ENCODE results near the gene TMEM140. TPM values are rescaled to one million over a fixed set of nuclear protein-coding genes. Genes with fewer than 3 reads are reported as not detected.

The TMEM140 gene
- total and polyA plus RNA-seq, 2 experiments from 2014 or later: 20.8 to 23.1 TPM

DNA sequence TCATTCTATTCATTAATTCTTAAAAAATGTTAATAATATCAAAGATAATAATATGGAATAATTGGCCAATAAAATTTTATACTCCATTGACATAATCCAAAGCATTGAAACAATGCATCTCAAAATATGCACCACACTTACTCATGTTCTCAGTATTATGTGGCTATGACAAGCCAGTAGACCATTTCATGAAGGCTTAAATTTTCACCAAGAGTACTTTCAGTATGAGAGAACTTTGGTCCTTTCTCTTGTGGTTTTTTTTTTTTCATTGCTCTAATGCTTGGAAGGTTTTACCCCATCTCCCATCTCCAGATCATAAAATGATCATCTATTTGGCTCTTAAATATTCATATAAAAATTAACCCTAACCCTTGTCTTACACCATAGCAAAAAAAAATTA, 45.5 kb upstream of the TMEM140 start:
- Histone ChIP-seq H3K4me3 (no peak overlapping the region), H3K9me3 (ENCODE audit: low read depth) (no peaks in the 10 kb centered on the region), H3K27me3 (no peaks in the 10 kb centered on the region), H3K4me2 (no peak overlapping the region), H3K79me2 (no peaks in the 10 kb centered on the region), H3K36me3 (replicated peaks; ENCODE audit: insufficient read depth, low read depth) (no peaks in the 10 kb centered on the region), H3K27ac (no peak overlapping the region), H2AFZ (no peak overlapping the region), H3K9me2 (replicated peaks; ENCODE audit: insufficient read depth) (no peaks in the 10 kb centered on the region), H4K20me1 (ENCODE audit: insufficient read depth, poor library complexity, severe bottlenecking) (no peaks in the 10 kb centered on the region), H3K4me1 (ENCODE audit: insufficient read depth) (no peaks in the 10 kb centered on the region)
- TF ChIP-seq, protein P1, sequence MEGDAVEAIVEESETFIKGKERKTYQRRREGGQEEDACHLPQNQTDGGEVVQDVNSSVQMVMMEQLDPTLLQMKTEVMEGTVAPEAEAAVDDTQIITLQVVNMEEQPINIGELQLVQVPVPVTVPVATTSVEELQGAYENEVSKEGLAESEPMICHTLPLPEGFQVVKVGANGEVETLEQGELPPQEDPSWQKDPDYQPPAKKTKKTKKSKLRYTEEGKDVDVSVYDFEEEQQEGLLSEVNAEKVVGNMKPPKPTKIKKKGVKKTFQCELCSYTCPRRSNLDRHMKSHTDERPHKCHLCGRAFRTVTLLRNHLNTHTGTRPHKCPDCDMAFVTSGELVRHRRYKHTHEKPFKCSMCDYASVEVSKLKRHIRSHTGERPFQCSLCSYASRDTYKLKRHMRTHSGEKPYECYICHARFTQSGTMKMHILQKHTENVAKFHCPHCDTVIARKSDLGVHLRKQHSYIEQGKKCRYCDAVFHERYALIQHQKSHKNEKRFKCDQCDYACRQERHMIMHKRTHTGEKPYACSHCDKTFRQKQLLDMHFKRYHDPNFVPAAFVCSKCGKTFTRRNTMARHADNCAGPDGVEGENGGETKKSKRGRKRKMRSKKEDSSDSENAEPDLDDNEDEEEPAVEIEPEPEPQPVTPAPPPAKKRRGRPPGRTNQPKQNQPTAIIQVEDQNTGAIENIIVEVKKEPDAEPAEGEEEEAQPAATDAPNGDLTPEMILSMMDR (IDR thresholded peaks at IDR 0.05; ENCODE audit: poor library complexity): no peak
- TF ChIP-seq EZH2 (IDR thresholded peaks at IDR 0.05; ENCODE audit: borderline replicate concordance): no peak
- no peak for TF ChIP-seq EZH2phosphoT487 (IDR thresholded peaks at IDR 0.05; ENCODE audit: low read depth, severe bottlenecking, unreplicated experiment)
- no peak for DNase-seq (ENCODE audit: low spot score)

DNA sequence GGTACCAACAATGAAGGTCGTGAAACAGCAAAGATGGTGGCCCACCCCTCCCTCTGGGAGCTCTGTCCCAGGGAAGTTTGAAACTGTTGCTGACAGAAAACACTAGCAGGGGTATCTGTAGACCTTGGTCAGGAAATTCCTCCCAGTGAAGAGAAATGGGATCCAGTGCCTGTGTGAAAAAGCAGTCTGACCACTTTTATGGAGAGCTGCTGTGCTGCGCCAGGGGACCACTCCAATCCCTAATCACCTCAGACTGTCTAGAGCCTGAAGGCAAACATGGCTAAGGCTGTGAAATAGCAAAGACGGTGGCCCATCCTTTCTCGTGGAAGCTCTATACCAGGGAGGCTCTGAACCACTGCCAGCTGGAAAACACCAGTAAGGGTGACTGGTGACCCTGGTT, 38.3 kb upstream of the TMEM140 start:
- no peak for DNase-seq (ENCODE audit: low spot score)
- WGBS (ENCODE audit: low lambda C conversion rate, missing lambda C conversion rate): 70% methylated on average over 4 of the region's 4 CpGs
- H3K4me1 ChIP-seq (ENCODE audit: insufficient read depth): no peaks in the 10 kb centered on the region
- no peak overlapping the region for H3K4me3 ChIP-seq
- no peak overlapping the region for H3K4me2 ChIP-seq
- H3K79me2 ChIP-seq: no peaks in the 10 kb centered on the region
- TF ChIP-seq, protein P1 (IDR thresholded peaks at IDR 0.05; ENCODE audit: poor library complexity): no peak
- TF ChIP-seq EZH2 (IDR thresholded peaks at IDR 0.05; ENCODE audit: borderline replicate concordance) (no peak), EZH2phosphoT487 (IDR thresholded peaks at IDR 0.05; ENCODE audit: low read depth, severe bottlenecking, unreplicated experiment) (no peak)
- H2AFZ ChIP-seq: no peak overlapping the region
- H3K36me3 ChIP-seq (replicated peaks; ENCODE audit: insufficient read depth, low read depth): no peaks in the 10 kb centered on the region
- H4K20me1 ChIP-seq (ENCODE audit: insufficient read depth, poor library complexity, severe bottlenecking): no peaks in the 10 kb centered on the region
- no peak overlapping the region for H3K27ac ChIP-seq
- H3K27me3 ChIP-seq: no peaks in the 10 kb centered on the region
- H3K9me2 ChIP-seq (replicated peaks; ENCODE audit: insufficient read depth): no peaks in the 10 kb centered on the region
- no peaks in the 10 kb centered on the region for H3K9me3 ChIP-seq (ENCODE audit: low read depth)

DNA sequence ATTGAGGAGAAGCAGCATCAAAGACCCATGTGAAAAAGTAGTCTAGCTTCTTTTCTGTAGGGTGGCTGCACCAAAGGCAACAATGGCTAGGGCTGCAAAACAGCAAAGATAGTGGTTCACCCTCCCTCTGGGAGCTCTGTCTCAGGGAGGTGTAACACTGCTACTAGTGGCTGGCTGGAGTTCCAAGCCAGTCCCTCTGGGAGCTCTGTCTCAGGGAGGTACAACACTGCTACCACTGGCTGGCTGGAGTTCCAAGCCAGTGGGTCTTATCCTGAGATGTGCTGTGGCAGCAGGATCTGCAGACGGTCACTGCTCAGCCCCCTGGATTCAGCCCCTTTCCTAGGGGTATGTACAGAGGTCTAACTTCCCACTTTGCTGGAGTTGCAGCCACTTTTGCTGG, 37.9 kb upstream of the TMEM140 start:
- Histone ChIP-seq H3K9me3 (ENCODE audit: low read depth) (no peaks in the 10 kb centered on the region), H3K27ac (no peak overlapping the region), H3K4me3 (no peak overlapping the region), H3K27me3 (no peaks in the 10 kb centered on the region), H3K79me2 (no peaks in the 10 kb centered on the region), H3K4me1 (ENCODE audit: insufficient read depth) (no peaks in the 10 kb centered on the region), H4K20me1 (ENCODE audit: insufficient read depth, poor library complexity, severe bottlenecking) (no peaks in the 10 kb centered on the region), H3K36me3 (replicated peaks; ENCODE audit: insufficient read depth, low read depth) (no peaks in the 10 kb centered on the region), H3K9me2 (replicated peaks; ENCODE audit: insufficient read depth) (no peaks in the 10 kb centered on the region), H3K4me2 (no peak overlapping the region), H2AFZ (no peak overlapping the region)
- TF ChIP-seq EZH2 (IDR thresholded peaks at IDR 0.05; ENCODE audit: borderline replicate concordance): no peak
- no peak for TF ChIP-seq EZH2phosphoT487 (IDR thresholded peaks at IDR 0.05; ENCODE audit: low read depth, severe bottlenecking, unreplicated experiment)
- TF ChIP-seq, protein P1 (IDR thresholded peaks at IDR 0.05; ENCODE audit: poor library complexity): no peak
- 58% methylated on average over 1 of the region's 1 CpG for WGBS (ENCODE audit: low lambda C conversion rate, missing lambda C conversion rate)
- DNase-seq (ENCODE audit: low spot score): no peak

DNA sequence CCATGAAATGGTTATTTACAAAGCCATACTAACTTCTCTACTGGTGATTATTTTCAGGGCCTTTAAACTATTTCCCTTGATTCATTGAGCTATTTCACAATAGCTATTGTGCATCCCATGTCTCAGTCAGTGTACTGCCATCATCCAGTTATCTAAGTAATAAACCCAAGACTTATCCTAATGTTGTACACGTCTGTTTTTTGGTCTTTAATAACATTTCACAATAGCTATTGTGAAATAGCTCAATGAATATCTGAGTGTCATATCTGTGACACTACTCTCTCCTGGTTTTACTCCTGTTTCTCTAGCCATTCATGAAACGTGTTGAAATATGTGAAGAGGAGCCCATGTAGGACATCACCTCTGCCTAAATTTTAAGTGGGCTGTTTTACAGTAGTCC, 36.5 kb upstream of the TMEM140 start:
- Histone ChIP-seq H2AFZ (no peak overlapping the region), H3K27ac (no peak overlapping the region), H3K9me3 (ENCODE audit: low read depth) (no peaks in the 10 kb centered on the region), H3K4me1 (ENCODE audit: insufficient read depth) (no peaks in the 10 kb centered on the region), H3K79me2 (no peaks in the 10 kb centered on the region), H3K4me2 (no peak overlapping the region), H3K4me3 (no peak overlapping the region), H3K27me3 (no peaks in the 10 kb centered on the region), H3K36me3 (replicated peaks; ENCODE audit: insufficient read depth, low read depth) (no peaks in the 10 kb centered on the region), H3K9me2 (replicated peaks; ENCODE audit: insufficient read depth) (no peaks in the 10 kb centered on the region), H4K20me1 (ENCODE audit: insufficient read depth, poor library complexity, severe bottlenecking) (no peaks in the 10 kb centered on the region)
- TF ChIP-seq EZH2 (IDR thresholded peaks at IDR 0.05; ENCODE audit: borderline replicate concordance) (no peak), EZH2phosphoT487 (IDR thresholded peaks at IDR 0.05; ENCODE audit: low read depth, severe bottlenecking, unreplicated experiment) (no peak)
- TF ChIP-seq, protein P1 (IDR thresholded peaks at IDR 0.05; ENCODE audit: poor library complexity): no peak
- 75% methylated on average over 2 of the region's 2 CpGs for WGBS (ENCODE audit: low lambda C conversion rate, missing lambda C conversion rate)
- no peak for DNase-seq (ENCODE audit: low spot score)

Measured in hepatocyte (in vitro differentiated cells).